IMR-90 (cell line): ENCODE results near the gene FAM76A.

Experiments used
- CTCF ChIP-seq: conservative IDR thresholded peaks from 2 replicates; pipeline ENCODE4 v1.5.1; 2012; ENCODE audit warnings: mild to moderate bottlenecking, low read depth, low read length, improper control_type of control experiment
- NFE2L2 ChIP-seq: fragments of 150-350 bp; IDR thresholded peaks from 2 replicates; pipeline ENCODE4 v1.6.1; 2016; ENCODE audit warnings: low read depth, mild to moderate bottlenecking, low read length
- POLR2A ChIP-seq: IDR thresholded peaks from 2 replicates; pipeline ENCODE4 v1.6.1; 2012; ENCODE audit warnings: mild to moderate bottlenecking, low read depth, low read length
- TF ChIP-seq, protein P1 (sequence below): fragments of 150-350 bp; IDR thresholded peaks from 2 replicates; pipeline ENCODE4 v1.6.1; 2017; ENCODE audit warnings: mild to moderate bottlenecking, antibody characterized with exemption, low read length, low read depth

DNA sequence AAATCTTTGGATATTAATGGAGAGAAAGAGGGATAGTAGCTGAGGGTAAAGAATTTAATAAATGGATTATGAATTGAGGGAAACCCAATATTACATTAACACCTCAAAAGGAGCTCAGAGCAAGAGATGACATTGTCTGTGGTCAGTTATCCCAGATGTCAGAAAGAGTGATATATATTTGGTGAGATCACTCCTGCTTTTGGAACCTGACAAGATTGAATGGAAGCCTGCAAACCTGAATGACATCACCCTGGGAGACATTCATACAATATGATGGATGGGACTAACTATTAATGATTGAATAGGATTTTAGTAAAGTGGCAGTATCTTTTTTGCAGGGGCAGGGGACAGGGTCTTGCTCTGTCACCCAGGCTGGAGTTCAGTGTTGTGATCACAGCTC is 47.0 kb upstream of the FAM76A start:
- TF ChIP-seq, protein P1, sequence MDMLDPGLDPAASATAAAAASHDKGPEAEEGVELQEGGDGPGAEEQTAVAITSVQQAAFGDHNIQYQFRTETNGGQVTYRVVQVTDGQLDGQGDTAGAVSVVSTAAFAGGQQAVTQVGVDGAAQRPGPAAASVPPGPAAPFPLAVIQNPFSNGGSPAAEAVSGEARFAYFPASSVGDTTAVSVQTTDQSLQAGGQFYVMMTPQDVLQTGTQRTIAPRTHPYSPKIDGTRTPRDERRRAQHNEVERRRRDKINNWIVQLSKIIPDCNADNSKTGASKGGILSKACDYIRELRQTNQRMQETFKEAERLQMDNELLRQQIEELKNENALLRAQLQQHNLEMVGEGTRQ: no peak
- TF ChIP-seq CTCF: no peak
- TF ChIP-seq NFE2L2: no peak
- no peak for TF ChIP-seq POLR2A
